Liver (tissue), 9 donors: ENCODE results near the gene GNA15. TPM values are rescaled to one million over a fixed set of nuclear protein-coding genes. Genes with fewer than 3 reads are reported as not detected.

Experiments
- DNase-seq: peaks from one replicate; pipeline ENCODE4 v3.0.0-alpha.2; 2017; ENCODE audit warnings: low spot score
- H3K27ac ChIP-seq, 2 donors: one replicate each; pipeline ENCODE4 v1.7.0; 2013; ENCODE audit warnings: inconsistent platforms in 2 of 2, low read length in 2 of 2, control low read depth in 1 of 2, low read depth in 1 of 2, mild to moderate bottlenecking in 1 of 2
- H3K27me3 ChIP-seq, 4 donors: one replicate each; pipeline versions ENCODE4 v1.6.1 to v1.7.0; 2013; ENCODE audit warnings: low read length in 3 of 4, inconsistent platforms in 1 of 4, mild to moderate bottlenecking in 1 of 4, moderate library complexity in 1 of 4; ENCODE audit not compliant: control insufficient read depth in 4 of 4, insufficient read depth in 4 of 4
- H3K36me3 ChIP-seq, 4 donors: one replicate each; pipeline versions ENCODE4 v1.6.1 to v1.7.0; 2013; ENCODE audit warnings: low read length in 3 of 4, mild to moderate bottlenecking in 3 of 4, low read depth in 1 of 4, moderate library complexity in 1 of 4; ENCODE audit not compliant: control insufficient read depth in 4 of 4, insufficient read depth in 3 of 4
- H3K4me1 ChIP-seq, 4 donors: one replicate each; pipeline versions ENCODE4 v1.6.1 to v1.7.0; 2013; ENCODE audit warnings: low read length in 3 of 4, mild to moderate bottlenecking in 3 of 4, moderate library complexity in 1 of 4; ENCODE audit not compliant: control insufficient read depth in 4 of 4, insufficient read depth in 4 of 4
- H3K4me3 ChIP-seq, 3 donors: one replicate each; pipeline versions ENCODE4 v1.6.1 to v1.7.0; 2013; ENCODE audit warnings: low read length in 3 of 3, control low read depth in 1 of 3, low read depth in 1 of 3, mild to moderate bottlenecking in 1 of 3
- H3K9ac ChIP-seq, 2 donors: one replicate each; pipeline ENCODE4 v1.7.0; 2013; ENCODE audit warnings: low read length in 2 of 2, mild to moderate bottlenecking in 2 of 2, moderate library complexity in 2 of 2, control low read depth in 1 of 2, low read depth in 1 of 2
- H3K9me3 ChIP-seq, 4 donors: one replicate each; pipeline versions ENCODE4 v1.6.1 to v1.7.0; 2013; ENCODE audit warnings: low read length in 3 of 4; ENCODE audit not compliant: control insufficient read depth in 4 of 4
- EGR1 ChIP-seq, 2 donors: IDR thresholded peaks; 2 replicates each; pipeline ENCODE4 v1.6.1; 2016 to 2018; ENCODE audit warnings: antibody characterized with exemption in 2 of 2, low read depth in 2 of 2
- FOXA1 ChIP-seq: IDR thresholded peaks from 2 replicates; pipeline ENCODE4 v1.6.1; 2016; ENCODE audit warnings: antibody characterized with exemption
- FOXA2 ChIP-seq: IDR thresholded peaks from 2 replicates; pipeline ENCODE4 v1.6.1; 2016; ENCODE audit warnings: antibody characterized with exemption
- GABPA ChIP-seq, 2 donors: IDR thresholded peaks in 1 of 2; conservative IDR thresholded peaks in 1 of 2; 2 replicates each; pipeline ENCODE4 v1.6.1; 2016; ENCODE audit warnings: antibody characterized with exemption in 2 of 2, mild to moderate bottlenecking in 1 of 2, moderate library complexity in 1 of 2
- HNF4A ChIP-seq, 2 donors: conservative IDR thresholded peaks; 2 replicates each; pipeline ENCODE4 v1.6.1; 2016; ENCODE audit warnings: antibody characterized with exemption in 2 of 2, mild to moderate bottlenecking in 2 of 2
- HNF4G ChIP-seq: IDR thresholded peaks from 2 replicates; pipeline ENCODE4 v1.6.1; 2016; ENCODE audit warnings: antibody characterized with exemption
- JUND ChIP-seq, 2 donors: IDR thresholded peaks; 2 replicates each; pipeline ENCODE4 v1.6.1; 2016; ENCODE audit warnings: antibody characterized with exemption in 2 of 2
- NR2F2 ChIP-seq: IDR thresholded peaks from 2 replicates; pipeline ENCODE4 v1.6.1; 2016; ENCODE audit warnings: antibody characterized with exemption
- RAD21 ChIP-seq, 2 donors: IDR thresholded peaks; 2 replicates each; pipeline ENCODE4 v1.6.1; 2016; ENCODE audit warnings: antibody characterized with exemption in 2 of 2, mild to moderate bottlenecking in 2 of 2
- RXRA ChIP-seq, 2 donors: IDR thresholded peaks; 2 replicates each; pipeline ENCODE4 v1.6.1; 2017 to 2018; ENCODE audit warnings: antibody characterized with exemption in 2 of 2, mild to moderate bottlenecking in 1 of 2
- SP1 ChIP-seq: IDR thresholded peaks from 2 replicates; pipeline ENCODE4 v1.6.1; 2018; ENCODE audit warnings: antibody characterized with exemption, mild to moderate bottlenecking
- TAF1 ChIP-seq: conservative IDR thresholded peaks from 2 replicates; pipeline ENCODE4 v1.6.1; 2016; ENCODE audit warnings: antibody characterized with exemption, mild to moderate bottlenecking
- YY1 ChIP-seq: IDR thresholded peaks from 2 replicates; pipeline ENCODE4 v1.6.1; 2016; ENCODE audit warnings: antibody characterized with exemption, mild to moderate bottlenecking
- WGBS: extraction: QIAGEN DNeasy Blood & Tissue Kit; methylation state at CpG from one replicate; pipeline ENCODE4 v1.1.7; 2013; 5-methylcytosine and 5-hydroxymethylcytosine counted together
- polyA plus RNA-seq, 2 donors: library from polyadenylated mRNA; stranded (reverse) in 1 of 2; unstranded in 1 of 2; fragments of 200-250 nt in 1 of 2; fragments of >200 nt in 1 of 2; fragmentation: Nextera tagmentation in 1 of 2; extraction: Ambion mirVana in 1 of 2; gene quantifications; one replicate each; pipeline versions ENCODE4 v1.2.1 to v1.2.3, GENCODE V29; 2013 to 2015
- total RNA-seq, 2 donors: library from RNA; depleted of rRNA; stranded (reverse); fragments of >200 nt; gene quantifications; one replicate each; pipeline ENCODE4 v1.2.3, GENCODE V29; 2014
- TF ChIP-seq, protein P1 (sequence below): fragments of 150-350 bp; IDR thresholded peaks from 2 replicates; pipeline ENCODE4 v1.5.1; 2017; ENCODE audit warnings: improper control_type of control experiment, low read depth, low read length; ENCODE audit not compliant: missing input control
- TF ChIP-seq, protein P2 (sequence below): IDR thresholded peaks from 2 replicates; pipeline ENCODE4 v1.6.1; 2016; ENCODE audit warnings: antibody characterized with exemption, mild to moderate bottlenecking
- TF ChIP-seq, protein P3 (sequence below): IDR thresholded peaks from 2 replicates; pipeline ENCODE4 v1.6.1; 2016; ENCODE audit warnings: antibody characterized with exemption
- TF ChIP-seq, protein P4 (sequence below): IDR thresholded peaks from 2 replicates; pipeline ENCODE4 v1.6.1; 2016; ENCODE audit warnings: antibody characterized with exemption
- TF ChIP-seq, protein P5 (sequence below): IDR thresholded peaks from 2 replicates; pipeline ENCODE4 v1.6.1; 2016; ENCODE audit warnings: antibody characterized with exemption
- donor health status: healthy.
- donor health status: healthy.
- donor health status: healthy.
- donor health status: healthy.
- donor health status: healthy.

Gene GNA15
- total and polyA plus RNA-seq, 4 donors = 0.11 to 10.4 (median 1.4) TPM

DNA sequence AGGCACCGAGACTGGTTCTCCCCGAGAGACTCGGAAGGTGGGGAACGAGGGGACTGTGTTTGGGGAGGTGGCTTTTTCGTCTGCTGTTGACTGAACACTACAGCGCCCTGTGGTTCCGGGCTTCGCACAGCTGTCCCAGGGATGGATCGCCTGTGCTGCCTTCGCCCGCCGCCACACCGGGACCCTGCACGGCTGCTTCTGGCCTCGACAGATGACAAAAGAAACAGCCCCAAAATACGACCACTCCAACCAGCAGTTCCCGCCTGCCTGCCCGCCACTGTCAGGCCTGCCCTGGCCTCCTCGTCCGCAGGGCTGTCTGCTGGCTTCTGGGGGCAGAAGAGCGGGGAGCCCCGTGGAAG, 13.3 kb upstream of the GNA15 start:
- H3K27me3 ChIP-seq = no peaks in the 10 kb centered on the region
- H3K9me3 ChIP-seq = no peaks in the 10 kb centered on the region
- H3K4me1 ChIP-seq = peaks cover 3 to 18% (median 11%) of the 10 kb centered on the region in 4 donors
- H3K9ac ChIP-seq = peak overlapping the region in 1 of 2 donors; percentile 82
- H3K27ac ChIP-seq = peak overlapping the region; percentile 78 to 93
- H3K36me3 ChIP-seq = peaks cover 0 to 14% (median 2%) of the 10 kb centered on the region in 4 donors
- no peak for TF ChIP-seq GABPA (IDR thresholded peaks at IDR 0.05 in 1 of 2, conservative IDR thresholded peaks at IDR 0.05 in 1 of 2)
- TF ChIP-seq, protein P1, sequence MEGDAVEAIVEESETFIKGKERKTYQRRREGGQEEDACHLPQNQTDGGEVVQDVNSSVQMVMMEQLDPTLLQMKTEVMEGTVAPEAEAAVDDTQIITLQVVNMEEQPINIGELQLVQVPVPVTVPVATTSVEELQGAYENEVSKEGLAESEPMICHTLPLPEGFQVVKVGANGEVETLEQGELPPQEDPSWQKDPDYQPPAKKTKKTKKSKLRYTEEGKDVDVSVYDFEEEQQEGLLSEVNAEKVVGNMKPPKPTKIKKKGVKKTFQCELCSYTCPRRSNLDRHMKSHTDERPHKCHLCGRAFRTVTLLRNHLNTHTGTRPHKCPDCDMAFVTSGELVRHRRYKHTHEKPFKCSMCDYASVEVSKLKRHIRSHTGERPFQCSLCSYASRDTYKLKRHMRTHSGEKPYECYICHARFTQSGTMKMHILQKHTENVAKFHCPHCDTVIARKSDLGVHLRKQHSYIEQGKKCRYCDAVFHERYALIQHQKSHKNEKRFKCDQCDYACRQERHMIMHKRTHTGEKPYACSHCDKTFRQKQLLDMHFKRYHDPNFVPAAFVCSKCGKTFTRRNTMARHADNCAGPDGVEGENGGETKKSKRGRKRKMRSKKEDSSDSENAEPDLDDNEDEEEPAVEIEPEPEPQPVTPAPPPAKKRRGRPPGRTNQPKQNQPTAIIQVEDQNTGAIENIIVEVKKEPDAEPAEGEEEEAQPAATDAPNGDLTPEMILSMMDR = no peak
- TF ChIP-seq RAD21 (IDR thresholded peaks at IDR 0.05) = no peak
- TF ChIP-seq, protein P2, sequence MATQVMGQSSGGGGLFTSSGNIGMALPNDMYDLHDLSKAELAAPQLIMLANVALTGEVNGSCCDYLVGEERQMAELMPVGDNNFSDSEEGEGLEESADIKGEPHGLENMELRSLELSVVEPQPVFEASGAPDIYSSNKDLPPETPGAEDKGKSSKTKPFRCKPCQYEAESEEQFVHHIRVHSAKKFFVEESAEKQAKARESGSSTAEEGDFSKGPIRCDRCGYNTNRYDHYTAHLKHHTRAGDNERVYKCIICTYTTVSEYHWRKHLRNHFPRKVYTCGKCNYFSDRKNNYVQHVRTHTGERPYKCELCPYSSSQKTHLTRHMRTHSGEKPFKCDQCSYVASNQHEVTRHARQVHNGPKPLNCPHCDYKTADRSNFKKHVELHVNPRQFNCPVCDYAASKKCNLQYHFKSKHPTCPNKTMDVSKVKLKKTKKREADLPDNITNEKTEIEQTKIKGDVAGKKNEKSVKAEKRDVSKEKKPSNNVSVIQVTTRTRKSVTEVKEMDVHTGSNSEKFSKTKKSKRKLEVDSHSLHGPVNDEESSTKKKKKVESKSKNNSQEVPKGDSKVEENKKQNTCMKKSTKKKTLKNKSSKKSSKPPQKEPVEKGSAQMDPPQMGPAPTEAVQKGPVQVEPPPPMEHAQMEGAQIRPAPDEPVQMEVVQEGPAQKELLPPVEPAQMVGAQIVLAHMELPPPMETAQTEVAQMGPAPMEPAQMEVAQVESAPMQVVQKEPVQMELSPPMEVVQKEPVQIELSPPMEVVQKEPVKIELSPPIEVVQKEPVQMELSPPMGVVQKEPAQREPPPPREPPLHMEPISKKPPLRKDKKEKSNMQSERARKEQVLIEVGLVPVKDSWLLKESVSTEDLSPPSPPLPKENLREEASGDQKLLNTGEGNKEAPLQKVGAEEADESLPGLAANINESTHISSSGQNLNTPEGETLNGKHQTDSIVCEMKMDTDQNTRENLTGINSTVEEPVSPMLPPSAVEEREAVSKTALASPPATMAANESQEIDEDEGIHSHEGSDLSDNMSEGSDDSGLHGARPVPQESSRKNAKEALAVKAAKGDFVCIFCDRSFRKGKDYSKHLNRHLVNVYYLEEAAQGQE = no peak
- no peak for TF ChIP-seq FOXA1
- no peak for TF ChIP-seq RXRA (IDR thresholded peaks at IDR 0.05)
- no peak for TF ChIP-seq HNF4A (conservative IDR thresholded peaks at IDR 0.05)
- no peak for TF ChIP-seq SP1
- no peak for TF ChIP-seq YY1
- TF ChIP-seq, protein P3, sequence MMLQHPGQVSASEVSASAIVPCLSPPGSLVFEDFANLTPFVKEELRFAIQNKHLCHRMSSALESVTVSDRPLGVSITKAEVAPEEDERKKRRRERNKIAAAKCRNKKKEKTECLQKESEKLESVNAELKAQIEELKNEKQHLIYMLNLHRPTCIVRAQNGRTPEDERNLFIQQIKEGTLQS = no peak
- no peak for TF ChIP-seq FOXA2
- TF ChIP-seq HNF4G = no peak
- TF ChIP-seq EGR1 (IDR thresholded peaks at IDR 0.05; ENCODE audit: low read depth in 2 of 2) = no peak
- TF ChIP-seq TAF1 = no peak
- no peak for TF ChIP-seq JUND (IDR thresholded peaks at IDR 0.05)
- TF ChIP-seq, protein P4, sequence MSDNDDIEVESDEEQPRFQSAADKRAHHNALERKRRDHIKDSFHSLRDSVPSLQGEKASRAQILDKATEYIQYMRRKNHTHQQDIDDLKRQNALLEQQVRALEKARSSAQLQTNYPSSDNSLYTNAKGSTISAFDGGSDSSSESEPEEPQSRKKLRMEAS = no peak
- TF ChIP-seq, protein P5, sequence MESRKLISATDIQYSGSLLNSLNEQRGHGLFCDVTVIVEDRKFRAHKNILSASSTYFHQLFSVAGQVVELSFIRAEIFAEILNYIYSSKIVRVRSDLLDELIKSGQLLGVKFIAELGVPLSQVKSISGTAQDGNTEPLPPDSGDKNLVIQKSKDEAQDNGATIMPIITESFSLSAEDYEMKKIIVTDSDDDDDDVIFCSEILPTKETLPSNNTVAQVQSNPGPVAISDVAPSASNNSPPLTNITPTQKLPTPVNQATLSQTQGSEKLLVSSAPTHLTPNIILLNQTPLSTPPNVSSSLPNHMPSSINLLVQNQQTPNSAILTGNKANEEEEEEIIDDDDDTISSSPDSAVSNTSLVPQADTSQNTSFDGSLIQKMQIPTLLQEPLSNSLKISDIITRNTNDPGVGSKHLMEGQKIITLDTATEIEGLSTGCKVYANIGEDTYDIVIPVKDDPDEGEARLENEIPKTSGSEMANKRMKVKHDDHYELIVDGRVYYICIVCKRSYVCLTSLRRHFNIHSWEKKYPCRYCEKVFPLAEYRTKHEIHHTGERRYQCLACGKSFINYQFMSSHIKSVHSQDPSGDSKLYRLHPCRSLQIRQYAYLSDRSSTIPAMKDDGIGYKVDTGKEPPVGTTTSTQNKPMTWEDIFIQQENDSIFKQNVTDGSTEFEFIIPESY = no peak
- no peak for TF ChIP-seq NR2F2
- H3K4me3 ChIP-seq = peak overlapping the region in 2 of 3 donors; percentile 6 to 49
- no peak for DNase-seq
- whole genome bisulfite sequencing = 64% methylated on average over 22 of the region's 22 CpGs
